Astrocyte (in vitro differentiated cells and primary cell): ENCODE measurements around the gene TTBK2.

Source experiments
- CTCF ChIP-seq: IDR thresholded peaks from 2 replicates; pipeline ENCODE4 v1.5.1; 2011; ENCODE audit warnings: low read depth, mild to moderate bottlenecking, inconsistent platforms, low read length, moderate library complexity; ENCODE audit not compliant: insufficient read depth
- EZH2 ChIP-seq: IDR thresholded peaks from 2 replicates; pipeline ENCODE4 v1.6.1; 2012; ENCODE audit warnings: mild to moderate bottlenecking, low read length, inconsistent platforms; ENCODE audit not compliant: insufficient read depth

DNA sequence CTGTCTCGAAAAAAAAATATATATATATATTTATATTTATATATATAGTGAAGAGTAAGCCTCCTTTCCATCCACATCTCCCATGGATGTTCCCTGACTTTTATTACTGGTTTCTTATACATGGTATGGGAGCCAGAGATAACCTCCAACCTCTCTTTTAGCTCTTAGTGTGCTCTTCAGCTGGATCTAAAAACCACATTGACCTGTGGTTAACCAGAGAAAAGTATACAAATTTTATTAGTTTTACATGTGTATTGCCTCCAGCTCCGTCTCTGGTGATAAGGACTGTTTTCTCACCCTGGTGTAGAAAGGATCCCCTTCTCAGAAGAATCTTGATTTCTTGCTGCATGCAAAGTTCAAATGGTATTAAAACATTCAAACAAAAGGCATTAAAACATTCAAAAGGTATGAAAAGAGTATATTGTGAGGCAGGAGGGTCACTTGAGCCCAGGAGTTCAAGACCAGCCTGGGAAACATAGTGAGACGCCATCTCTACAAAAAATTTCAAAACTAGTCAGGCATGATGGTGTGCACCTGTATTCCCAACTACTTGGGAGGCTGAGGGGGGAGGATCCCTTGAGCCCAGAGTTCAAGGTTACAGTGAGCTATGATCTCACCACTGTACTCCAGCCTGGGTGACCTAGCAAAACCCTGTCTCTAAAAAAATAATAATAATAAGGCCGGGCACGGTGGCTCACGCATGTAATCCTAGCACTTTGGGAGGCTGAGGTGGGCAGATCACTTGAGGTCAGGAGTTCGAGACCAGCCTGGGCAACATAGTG lies 13.5 kb upstream of the TTBK2 start:
- no peak for TF ChIP-seq CTCF
- no peak for TF ChIP-seq EZH2
